ENCODE data around the gene LNX1.

LNX1 gene

DNA sequence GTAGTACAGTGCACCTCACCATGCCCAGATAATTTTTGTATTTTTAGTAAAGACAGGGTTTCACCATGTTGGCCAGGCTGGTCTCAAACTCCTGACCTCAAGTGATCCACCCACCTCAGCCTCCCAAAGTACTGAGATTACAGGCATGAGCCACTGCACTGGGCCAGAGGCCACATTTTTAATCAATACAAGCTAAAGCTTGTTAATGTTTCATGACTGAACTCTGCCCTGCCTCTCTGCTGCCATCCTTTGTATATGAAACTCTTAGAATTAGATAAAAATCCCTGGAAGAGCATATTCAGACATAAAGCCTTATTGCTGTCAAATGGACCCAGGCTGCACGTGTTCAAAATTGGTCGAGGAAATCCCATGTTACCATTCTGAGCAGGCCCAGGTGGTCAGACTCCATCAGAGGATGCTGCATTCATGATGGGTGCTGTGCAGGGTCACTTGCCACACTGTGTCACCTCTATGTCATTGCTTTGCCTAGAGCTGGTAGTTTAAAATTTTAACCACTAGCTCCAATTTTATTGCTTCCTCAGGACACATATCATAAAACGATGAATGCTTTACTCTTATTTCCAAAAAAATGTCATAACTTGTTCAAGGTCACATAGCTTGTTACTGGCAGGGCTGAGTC is 45.2 kb downstream of the LNX1 start:
- no peak overlapping the region for H3K4me3 ChIP-seq (ENCODE audit: low read depth, low read length)
- TF ChIP-seq CTCF (IDR thresholded peaks at IDR 0.05; ENCODE audit: low read depth, low read length) (no peak), MYC (IDR thresholded peaks at IDR 0.05; ENCODE audit: low read depth, low read length) (no peak), POLR2A (IDR thresholded peaks at IDR 0.05; ENCODE audit: extremely low read depth, insufficient read length) (no peak)
- TF ChIP-seq, protein P1, sequence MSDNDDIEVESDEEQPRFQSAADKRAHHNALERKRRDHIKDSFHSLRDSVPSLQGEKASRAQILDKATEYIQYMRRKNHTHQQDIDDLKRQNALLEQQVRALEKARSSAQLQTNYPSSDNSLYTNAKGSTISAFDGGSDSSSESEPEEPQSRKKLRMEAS (IDR thresholded peaks at IDR 0.05; ENCODE audit: low read depth, low read length): no peak
- no peak for DNase-seq (ENCODE audit: low read depth)

DNA sequence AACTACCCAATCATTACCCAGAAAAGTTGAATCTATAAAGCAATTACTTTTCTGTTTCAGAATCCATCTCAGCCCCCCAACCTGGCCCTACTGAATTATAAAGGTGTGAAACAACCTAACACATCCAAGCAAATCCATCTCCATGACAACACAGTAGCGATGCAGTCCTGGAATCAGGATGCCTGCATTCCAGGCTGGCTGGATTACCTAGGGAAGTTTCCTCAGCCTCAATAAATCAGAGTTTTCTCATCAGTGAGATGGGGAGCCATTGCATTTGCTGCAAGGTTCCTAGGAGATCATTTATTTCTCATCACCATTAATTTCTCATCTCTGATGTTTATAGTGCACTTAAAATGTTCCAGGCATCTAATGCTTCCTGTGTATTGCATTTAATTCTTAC is 46.0 kb downstream of the LNX1 start:
- no peak for DNase-seq (ENCODE audit: low read depth)
- no peak overlapping the region for H3K4me3 ChIP-seq (ENCODE audit: low read depth, low read length)
- TF ChIP-seq CTCF (IDR thresholded peaks at IDR 0.05; ENCODE audit: low read depth, low read length): no peak
- no peak for TF ChIP-seq MYC (IDR thresholded peaks at IDR 0.05; ENCODE audit: low read depth, low read length)
- no peak for TF ChIP-seq POLR2A (IDR thresholded peaks at IDR 0.05; ENCODE audit: extremely low read depth, insufficient read length)
- TF ChIP-seq, protein P1 (IDR thresholded peaks at IDR 0.05; ENCODE audit: low read depth, low read length): no peak

DNA sequence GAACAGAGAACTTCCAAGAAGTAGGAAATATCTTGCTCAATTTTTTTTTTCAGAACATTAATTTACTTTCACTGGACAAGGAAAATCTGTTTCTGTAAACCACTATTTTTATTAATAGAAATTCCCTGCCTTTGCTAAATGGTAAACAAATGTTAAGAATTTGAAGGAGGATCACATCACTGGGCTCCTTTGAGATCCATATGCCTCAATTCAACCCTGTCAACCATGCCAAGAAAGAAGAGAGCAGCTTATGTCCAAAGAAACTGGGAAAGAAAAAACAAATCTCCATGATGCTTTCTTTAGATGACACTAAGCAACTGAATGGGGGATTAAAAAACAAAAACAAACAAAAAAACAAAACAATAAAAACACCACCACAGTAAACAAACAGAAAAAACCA is 47.7 kb downstream of the LNX1 start:
- no peak for DNase-seq (ENCODE audit: low read depth)
- H3K4me3 ChIP-seq (ENCODE audit: low read depth, low read length): no peak overlapping the region

GRCh38 chr4:53541577-53542206 is 49.6 kb downstream of the LNX1 start:
- no peak overlapping the region for H3K4me3 ChIP-seq (ENCODE audit: low read depth, low read length)
- DNase-seq (ENCODE audit: low read depth): no peak

More for the DNA sequence above, 47.7 kb downstream of the LNX1 start:
- no peak for TF ChIP-seq POLR2A (IDR thresholded peaks at IDR 0.05; ENCODE audit: extremely low read depth, insufficient read length)
- TF ChIP-seq, protein P1 (IDR thresholded peaks at IDR 0.05; ENCODE audit: low read depth, low read length): no peak
- no peak for TF ChIP-seq CTCF (IDR thresholded peaks at IDR 0.05; ENCODE audit: low read depth, low read length)
- TF ChIP-seq MYC (IDR thresholded peaks at IDR 0.05; ENCODE audit: low read depth, low read length): no peak

DNA sequence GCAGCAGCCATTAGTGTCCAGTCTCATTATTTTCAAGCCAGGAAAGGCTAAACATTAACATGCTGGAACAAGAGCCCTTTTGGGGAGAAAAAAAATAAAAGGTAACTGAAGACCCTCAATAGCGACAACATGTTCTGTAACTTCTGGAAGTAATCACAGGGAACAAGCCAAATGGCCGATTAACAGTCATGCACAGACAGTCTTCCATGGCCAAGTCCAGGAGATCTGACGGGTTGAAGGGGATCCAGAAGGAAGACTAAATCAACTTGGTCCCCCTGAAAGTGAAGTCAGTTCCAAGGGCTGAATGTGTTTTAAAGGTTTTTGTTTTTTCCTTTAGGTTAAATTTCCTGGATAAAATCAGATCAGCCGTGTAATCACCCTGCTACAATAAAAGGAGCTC is 52.5 kb downstream of the LNX1 start:
- H3K4me3 ChIP-seq (ENCODE audit: low read depth, low read length): no peak overlapping the region
- no peak for DNase-seq (ENCODE audit: low read depth)
- no peak for TF ChIP-seq POLR2A (IDR thresholded peaks at IDR 0.05; ENCODE audit: extremely low read depth, insufficient read length)
- TF ChIP-seq MYC (IDR thresholded peaks at IDR 0.05; ENCODE audit: low read depth, low read length): no peak
- no peak for TF ChIP-seq CTCF (IDR thresholded peaks at IDR 0.05; ENCODE audit: low read depth, low read length)
- TF ChIP-seq, protein P1 (IDR thresholded peaks at IDR 0.05; ENCODE audit: low read depth, low read length): no peak

More at GRCh38 chr4:53541577-53542206, 49.6 kb downstream of the LNX1 start:
- TF ChIP-seq, protein P1 (IDR thresholded peaks at IDR 0.05; ENCODE audit: low read depth, low read length): no peak
- TF ChIP-seq CTCF (IDR thresholded peaks at IDR 0.05; ENCODE audit: low read depth, low read length): no peak
- no peak for TF ChIP-seq POLR2A (IDR thresholded peaks at IDR 0.05; ENCODE audit: extremely low read depth, insufficient read length)
- TF ChIP-seq MYC (IDR thresholded peaks at IDR 0.05; ENCODE audit: low read depth, low read length): no peak

All from NB4 (cell line).